Germinal center (tissue), 1 donor: ENCODE results near the gene ADGRV1.
"Not testable (repeated sequence)": the region's sequence is repeated elsewhere in the genome, so short reads cannot be mapped to it uniquely, and the experiment has no call there.

Experiments used
- DNase-seq: peaks from one replicate; pipeline ENCODE4 v3.0.0; 2012; ENCODE audit warnings: mixed read lengths, low spot score

ADGRV1 gene

GRCh38 chr5:90553711-90554110 lies 4.9 kb upstream of the ADGRV1 start:
- no peak for DNase-seq

GRCh38 chr5:90554358-90555006 lies 4.1 kb upstream of the ADGRV1 start:
- no peak for DNase-seq

- DNase-seq: no peak
Observed at GRCh38 chr5:90555666-90556065, 2.9 kb upstream of the ADGRV1 start.

GRCh38 chr5:90557391-90557790 lies 1.2 kb upstream of the ADGRV1 start:
- no peak for DNase-seq

- no peak for DNase-seq
Observed at GRCh38 chr5:90557871-90558270, 726 bp upstream of the ADGRV1 start.

GRCh38 chr5:90560771-90561170 lies 2.2 kb downstream of the ADGRV1 start:
- DNase-seq: no peak

- DNase-seq: no peak
Observed at GRCh38 chr5:90561766-90562165, 3.2 kb downstream of the ADGRV1 start.

- no peak for DNase-seq
Observed at GRCh38 chr5:90562341-90562740, 3.7 kb downstream of the ADGRV1 start.

GRCh38 chr5:90563108-90563507 lies 4.5 kb downstream of the ADGRV1 start:
- no peak for DNase-seq

- DNase-seq: no peak
Observed at GRCh38 chr5:90565491-90565890, 6.9 kb downstream of the ADGRV1 start.

- no peak for DNase-seq
Observed at GRCh38 chr5:90569084-90569483, 10.5 kb downstream of the ADGRV1 start.

GRCh38 chr5:90570034-90570433 lies 11.4 kb downstream of the ADGRV1 start:
- no peak for DNase-seq

- no peak for DNase-seq
Observed at GRCh38 chr5:90571147-90571773, 12.7 kb downstream of the ADGRV1 start.

- DNase-seq: no peak
Observed at GRCh38 chr5:90575712-90576111, 17.1 kb downstream of the ADGRV1 start.

GRCh38 chr5:90576566-90576965 lies 18.0 kb downstream of the ADGRV1 start:
- DNase-seq: not testable (repeated sequence)

GRCh38 chr5:90579905-90580304 lies 21.3 kb downstream of the ADGRV1 start:
- not testable (repeated sequence) for DNase-seq

GRCh38 chr5:90581956-90582355 lies 23.4 kb downstream of the ADGRV1 start:
- no peak for DNase-seq

- DNase-seq: no peak
Observed at GRCh38 chr5:90585337-90585986, 26.9 kb downstream of the ADGRV1 start.

- DNase-seq: no peak
Observed at GRCh38 chr5:90586469-90586868, 27.9 kb downstream of the ADGRV1 start.

- DNase-seq: no peak
Observed at GRCh38 chr5:90590170-90590569, 31.6 kb downstream of the ADGRV1 start.

- not testable (repeated sequence) for DNase-seq
Observed at GRCh38 chr5:90593083-90593482, 34.5 kb downstream of the ADGRV1 start.

GRCh38 chr5:90595766-90596165 lies 37.2 kb downstream of the ADGRV1 start:
- DNase-seq: not testable (repeated sequence)

GRCh38 chr5:90598293-90598692 lies 39.7 kb downstream of the ADGRV1 start:
- DNase-seq: no peak
